CD1c-positive myeloid dendritic cell (primary cell): ENCODE results near the gene CYLC1.

Experiments
- DNase-seq: peaks from one replicate; pipeline ENCODE4 v3.0.0-alpha.2; 2016; ENCODE audit errors: extremely low spot score

CYLC1 gene

GRCh38 chrX:83860846-83861245, at the start of gene CYLC1:
TSS of gene CYLC1 (plus strand) at chrX:83861146. CDS start at chrX:83861183, 37 bp downstream.
- DNase-seq, result no peak

- no peak for DNase-seq
Observed at GRCh38 chrX:83819304-83819703, 41.6 kb upstream of the CYLC1 start.

- DNase-seq, result no peak
Observed at GRCh38 chrX:83829874-83830273, 31.1 kb upstream of the CYLC1 start.

GRCh38 chrX:83845397-83845796, 15.5 kb upstream of the CYLC1 start:
- peak; percentile 9 for DNase-seq

- DNase-seq, result no peak
Observed at GRCh38 chrX:83847339-83847738, 13.6 kb upstream of the CYLC1 start.

GRCh38 chrX:83888585-83888984, 27.6 kb downstream of the CYLC1 start:
- DNase-seq, result no peak

GRCh38 chrX:83892433-83892832, 31.5 kb downstream of the CYLC1 start:
- DNase-seq, result no peak

- no peak for DNase-seq
Observed at GRCh38 chrX:83906921-83907320, 46.0 kb downstream of the CYLC1 start.

GRCh38 chrX:83916525-83916924, 55.6 kb downstream of the CYLC1 start:
- no peak for DNase-seq

GRCh38 chrX:83934220-83934619, 73.3 kb downstream of the CYLC1 start:
- no peak for DNase-seq
